HepG2 (cell line): ENCODE data around the gene LDB2.

ENCODE experiments used
- ATF6 ChIP-seq: sonication (generic); formaldehyde crosslinking; conservative IDR thresholded peaks from 2 replicates; pipeline ENCODE4 v1.4.0; 2020; ENCODE audit warnings: missing genetic modification reagents
- CTCF ChIP-seq: sonication (generic); formaldehyde crosslinking; IDR thresholded peaks from 2 replicates; pipeline ENCODE4 v1.5.0; 2020; ENCODE audit warnings: mild to moderate bottlenecking, missing genetic modification reagents, moderate library complexity
- NCOR1 ChIP-seq: fragments of 200-600 bp; sonication (generic); IDR thresholded peaks from 2 replicates; pipeline ENCODE4 v1.7.0; 2017; ENCODE audit warnings: antibody characterized with exemption, low read length, borderline replicate concordance
- SRF ChIP-seq: IDR thresholded peaks from 2 replicates; pipeline ENCODE4 v1.6.1; 2011; ENCODE audit warnings: mild to moderate bottlenecking, low read depth, low read length, moderate library complexity
- STAT6 ChIP-seq: sonication (generic); formaldehyde crosslinking; IDR thresholded peaks from 2 replicates; pipeline ENCODE4 v1.4.0; 2020; ENCODE audit warnings: missing genetic modification reagents, mild to moderate bottlenecking, borderline replicate concordance
- ZNF44 ChIP-seq: sonication (generic); formaldehyde crosslinking; IDR thresholded peaks from 2 replicates; pipeline ENCODE4 v1.5.1; 2020; ENCODE audit warnings: mild to moderate bottlenecking, missing genetic modification reagents

GRCh38 chr4:16859031-16859430 lies 39.4 kb downstream of the LDB2 start:
- no peak for TF ChIP-seq ATF6 (CRISPR knock-in tag)
- no peak for TF ChIP-seq ZNF44
- no peak for TF ChIP-seq CTCF (CRISPR knock-in tag)
- no peak for TF ChIP-seq STAT6 (CRISPR knock-in tag)
- no peak for TF ChIP-seq SRF
- TF ChIP-seq NCOR1: no peak
